CD4-positive, alpha-beta T cell (primary cell): Measurements from ENCODE around the gene VWA7. TPM values are rescaled to one million over a fixed set of nuclear protein-coding genes. Genes with fewer than 3 reads are reported as not detected.
"Not testable (repeated sequence)": the region's sequence is repeated elsewhere in the genome, so short reads cannot be mapped to it uniquely, and the experiment has no call there.

Source experiments
- ATAC-seq: fragments of 200-7000 bp; cut with Tn5 transposase; one replicate; pipeline ENCODE4 v1.10.0; 2022; ENCODE audit warnings: mild to moderate bottlenecking; ENCODE audit not compliant: poor library complexity
- CTCF ChIA-PET: fragments of 350-600 bp; sonication (Branson Sonifier 250); formaldehyde crosslinking; loops from one replicate; lab custom pipeline; 2021; ENCODE audit warnings: antibody characterized with exemption, inconsistent platforms; lab: Charles Lee
- POLR2A ChIA-PET: fragments of 350-600 bp; sonication (Branson Sonifier 250); formaldehyde crosslinking; loops from one replicate; lab custom pipeline; 2021; ENCODE audit warnings: antibody characterized with exemption, inconsistent platforms; lab: Charles Lee
- DNase-seq, 14 experiments: peaks; one replicate each; pipeline ENCODE4 v3.0.0-alpha.2; 2013 to 2020; ENCODE audit warnings: mixed read lengths in 2 of 14
- H3K27ac ChIP-seq, 2 donors: one replicate each; pipeline versions ENCODE4 v1.5.1 to v1.7.0; 2013; ENCODE audit warnings: low read length in 2 of 2, low read depth in 1 of 2, mild to moderate bottlenecking in 1 of 2
- H3K27me3 ChIP-seq, 2 experiments: 1 replicate in 1 of 2; 2 replicates in 1 of 2; pipeline versions ENCODE4 v1.6.1 to v1.7.0; 2013; ENCODE audit warnings: low read length in 2 of 2, control low read depth in 1 of 2, mild to moderate bottlenecking in 1 of 2, moderate library complexity in 1 of 2; ENCODE audit not compliant: insufficient read depth in 2 of 2, control insufficient read depth in 1 of 2
- H3K36me3 ChIP-seq: one replicate; pipeline ENCODE4 v1.6.1; 2013; ENCODE audit warnings: low read length, control low read depth; ENCODE audit not compliant: insufficient read depth
- H3K4me1 ChIP-seq: one replicate; pipeline ENCODE4 v1.6.1; 2013; ENCODE audit warnings: low read length, control low read depth; ENCODE audit not compliant: insufficient read depth
- H3K4me3 ChIP-seq: one replicate; pipeline ENCODE4 v1.5.1; 2013; ENCODE audit warnings: mild to moderate bottlenecking, low read length, moderate library complexity
- H3K9me3 ChIP-seq, 2 experiments: 1 replicate in 1 of 2; 2 replicates in 1 of 2; pipeline versions ENCODE4 v1.6.1 to v1.7.0; 2013; ENCODE audit warnings: low read length in 2 of 2, mild to moderate bottlenecking in 2 of 2, control low read depth in 1 of 2, moderate library complexity in 1 of 2; ENCODE audit not compliant: control insufficient read depth in 1 of 2, insufficient read depth in 1 of 2
- H3K27ac Mint-ChIP-seq: one replicate; pipeline ENCODE4 v1.8.0; 2020; ENCODE audit warnings: mixed read lengths
- H3K27me3 Mint-ChIP-seq: one replicate; pipeline ENCODE4 v1.8.0; 2021; ENCODE audit warnings: mixed read lengths
- H3K36me3 Mint-ChIP-seq: one replicate; pipeline ENCODE4 v1.8.0; 2021; ENCODE audit warnings: low read depth, mixed read lengths
- H3K4me1 Mint-ChIP-seq: one replicate; pipeline ENCODE4 v1.8.0; 2021; ENCODE audit warnings: low read depth, mixed read lengths
- H3K4me3 Mint-ChIP-seq: one replicate; pipeline ENCODE4 v1.8.0; 2020; ENCODE audit warnings: mild to moderate bottlenecking, mixed read lengths
- H3K9me3 Mint-ChIP-seq: one replicate; pipeline ENCODE4 v1.8.0; 2020; ENCODE audit warnings: mixed read lengths
- CTCF ChIP-seq: fragments of 200-600 bp; IDR thresholded peaks from one replicate; pipeline ENCODE4 v1.8.0; 2022; ENCODE audit warnings: antibody characterized with exemption, mild to moderate bottlenecking
- intact Hi-C, 2 experiments: fragments of 100-400 bp; cut with DNase I in 1 of 2; cut with micrococcal nuclease in 1 of 2; formaldehyde crosslinking; loops; one replicate each; pipeline versions ENCODE4 v1.15.1 to v1.9.0; 2023 to 2025; cut with DNase I, micrococcal nuclease
- total RNA-seq, 174 experiments: library from RNA in 2 of 174; stranded (reverse) in 2 of 174; gene quantifications; one replicate each; pipeline ENCODE4 v1.2.3 and lab custom pipeline; 2021 to 2026

The VWA7 gene
- total RNA-seq, 2 experiments from 2014 or later = 1.7 TPM

- POLR2A ChIA-PET = interaction anchor here (0.6 to 3.2 kb wide), 16 partner anchors 10 to 1177 kb away, joined by 3 to 28 read pairs (median 4); partner anchors contain the start of genes GPANK1, HSPA1A, HSPA1B and HSPA1L
- peak overlapping the region; percentile 97 for H3K4me3 Mint-ChIP-seq
- Histone ChIP-seq H3K27me3 (no peaks in the 10 kb centered on the region), H3K27ac (peak overlapping the region; percentile 70 to 90), H3K4me1 (peaks cover 49% of the 10 kb centered on the region), H3K36me3 (peaks cover 9% of the 10 kb centered on the region), H3K4me3 (peak overlapping the region; percentile 77), H3K9me3 (no peaks in the 10 kb centered on the region)
- intact Hi-C loops = loop anchor here (2.0 to 5.0 kb wide), 5 partner anchors 20 to 64 kb away; partner anchors contain the start of genes HSPA1A (in 1 of the 2), HSPA1B (in 1 of the 2) and HSPA1L (in 1 of the 2)
- ATAC-seq (peak; percentile 12), DNase-seq (peak in 1 of 14 experiments; percentile 51)
- H3K27ac Mint-ChIP-seq = peak overlapping the region; percentile 54
- no peaks in the 10 kb centered on the region for H3K27me3 Mint-ChIP-seq
- peaks cover 42% of the 10 kb centered on the region for H3K4me1 Mint-ChIP-seq
- no peak for TF ChIP-seq CTCF
- H3K36me3 Mint-ChIP-seq = peaks cover 38% of the 10 kb centered on the region
- H3K9me3 Mint-ChIP-seq = no peaks in the 10 kb centered on the region
- CTCF ChIA-PET = interaction anchor here (1.1 to 2.4 kb wide), 10 partner anchors 11 to 141 kb away, joined by 4 to 27 read pairs (median 8); partner anchors contain the start of genes CLIC1, DDAH2, HSPA1A and HSPA1L
These were observed 17.9 kb upstream of the VWA7 start for GRCh38 chr6:31794866-31795615.

GRCh38 chr6:31794294-31794865 is 17.3 kb upstream of the VWA7 start:
- H3K4me1 Mint-ChIP-seq = peaks cover 42% of the 10 kb centered on the region
- intact Hi-C loops = loop anchor here (2.0 kb wide), 4 partner anchors 20 to 64 kb away; partner anchors contain the start of genes HSPA1A (in 1 of the 2), HSPA1B (in 1 of the 2) and HSPA1L (in 1 of the 2)

GRCh38 chr6:31793927-31794245 is 16.8 kb upstream of the VWA7 start:
- H3K36me3 Mint-ChIP-seq = peaks cover 46% of the 10 kb centered on the region
- H3K9me3 ChIP-seq, H3K27me3 ChIP-seq, H3K27ac ChIP-seq, H3K4me3 ChIP-seq, H3K9me3 Mint-ChIP-seq, CTCF ChIA-PET, ATAC-seq, H3K27me3 Mint-ChIP-seq, DNase-seq: not testable (repeated sequence)
- peak overlapping the region; percentile 78 for H3K4me3 Mint-ChIP-seq
- intact Hi-C loops = loop anchor here (2.0 kb wide), 4 partner anchors 21 to 63 kb away; partner anchors contain the start of genes HSPA1A (in 1 of the 2), HSPA1B (in 1 of the 2) and HSPA1L (in 1 of the 2)
- Histone ChIP-seq H3K4me1 (peaks cover 52% of the 10 kb centered on the region), H3K36me3 (peaks cover 13% of the 10 kb centered on the region)
- H3K27ac Mint-ChIP-seq = peak overlapping the region; percentile 79
- peaks cover 42% of the 10 kb centered on the region for H3K4me1 Mint-ChIP-seq
- POLR2A ChIA-PET = interaction anchor here (0.6 kb wide), 1 partner anchor 141 kb away, joined by 3 read pairs; the partner anchor contains the start of gene BAG6

More at GRCh38 chr6:31794294-31794865, 17.3 kb upstream of the VWA7 start:
- Histone ChIP-seq H3K4me3 (peak overlapping the region; percentile 77), H3K27me3 (no peaks in the 10 kb centered on the region), H3K9me3 (no peaks in the 10 kb centered on the region), H3K36me3 (peaks cover 11% of the 10 kb centered on the region), H3K27ac (peak overlapping the region; percentile 70 to 90), H3K4me1 (peaks cover 51% of the 10 kb centered on the region)
- H3K27ac Mint-ChIP-seq = peak overlapping the region; percentile 54
- no peaks in the 10 kb centered on the region for H3K9me3 Mint-ChIP-seq
- ATAC-seq = no peak
- DNase-seq = peak in 2 of 14 experiments; percentile 45 to 47
- TF ChIP-seq CTCF = no peak
- no peaks in the 10 kb centered on the region for H3K27me3 Mint-ChIP-seq
- CTCF ChIA-PET = interaction anchor here (1.7 to 2.4 kb wide), 3 partner anchors 12 to 141 kb away, joined by 4 to 27 read pairs (median 9); partner anchors contain the start of genes DDAH2 and LSM2
- H3K4me3 Mint-ChIP-seq = peak overlapping the region; percentile 78
- POLR2A ChIA-PET = interaction anchor here (0.6 to 3.2 kb wide), 8 partner anchors 12 to 142 kb away, joined by 3 to 28 read pairs (median 11); partner anchors contain the start of genes BAG6, HSPA1A, HSPA1B and HSPA1L
- H3K36me3 Mint-ChIP-seq = peaks cover 41% of the 10 kb centered on the region
